SU-DHL-6 (cell line): ENCODE measurements around the gene CLDN10.

Experiments used
- CTCF ChIP-seq: fragments of 200-600 bp; sonication (generic); IDR thresholded peaks from one replicate; pipeline ENCODE4 v1.5.1; 2017; ENCODE audit warnings: antibody characterized with exemption, mild to moderate bottlenecking, low read length, moderate library complexity; ENCODE audit not compliant: insufficient read depth, poor library complexity, severe bottlenecking
- EZH2phosphoT487 ChIP-seq: fragments of 200-600 bp; sonication (generic), shearing (Covaris generic); conservative IDR thresholded peaks from 2 replicates; pipeline ENCODE4 v1.6.1; 2018; ENCODE audit warnings: mild to moderate bottlenecking, antibody characterized with exemption, low read length, moderate library complexity, mixed read lengths

DNA sequence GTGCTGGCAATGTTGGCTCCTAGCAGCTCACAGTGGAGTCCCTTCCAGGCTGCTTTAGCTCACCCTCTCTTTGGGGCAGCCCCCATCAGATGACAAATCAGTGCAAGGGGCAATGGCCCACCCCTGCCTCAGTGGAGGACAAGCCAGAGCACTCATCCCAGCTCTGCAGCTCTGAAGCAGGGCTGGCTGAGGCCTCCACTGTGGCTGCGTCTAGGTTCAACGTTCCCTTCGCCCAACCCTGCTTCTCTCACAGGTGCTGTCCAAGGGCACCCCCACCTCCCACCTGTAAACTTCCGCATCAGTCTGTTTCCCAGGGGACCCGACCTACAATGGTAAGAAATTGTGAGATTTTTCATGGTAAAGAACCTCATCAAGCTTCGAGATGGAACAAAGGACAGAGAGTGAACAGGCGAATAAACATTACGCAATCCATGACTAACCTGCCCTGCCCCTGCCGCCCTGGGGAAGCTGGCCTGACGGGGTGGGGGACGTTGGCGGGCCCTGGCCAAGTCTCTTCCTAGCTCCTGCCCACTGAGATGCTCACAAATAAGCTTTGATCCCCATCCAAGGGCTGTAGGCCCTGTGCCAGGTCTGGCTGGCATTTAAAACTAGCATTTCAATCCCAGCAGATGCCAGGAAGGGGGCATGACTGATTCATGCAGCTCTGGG lies 51.5 kb downstream of the CLDN10 start:
- no peak for TF ChIP-seq CTCF
- no peak for TF ChIP-seq EZH2phosphoT487
